ENCODE data around the gene KLF11.

GRCh38 chr2:10061221-10061925 is 18.0 kb downstream of the KLF11 start:
- TF ChIP-seq TAF1 (IDR thresholded peaks at IDR 0.05; ENCODE audit: borderline replicate concordance, low read depth, low read length): no peak
- TF ChIP-seq POLR2A (IDR thresholded peaks at IDR 0.05; ENCODE audit: low read depth, low read length): no peak
- no peak for TF ChIP-seq POLR2AphosphoS5 (IDR thresholded peaks at IDR 0.05; ENCODE audit: low read depth, low read length)
